AG09309 (cell line): ENCODE results near the gene CDH18.
A peak's percentile ranks its signal among the peaks of the same experiment; 100 is the strongest.

Experiments used
- DNase-seq: peaks from one replicate; pipeline ENCODE4 v3.0.0-alpha.2; 2010; ENCODE audit warnings: low read depth
- H3K4me3 ChIP-seq: 2 replicates; pipeline ENCODE4 v1.5.1; 2011; ENCODE audit warnings: mild to moderate bottlenecking, low read depth, low read length, moderate library complexity; ENCODE audit not compliant: control insufficient read depth
- TF ChIP-seq, protein P1 (sequence below): IDR thresholded peaks from 2 replicates; pipeline ENCODE4 v1.5.1; 2011; ENCODE audit warnings: mild to moderate bottlenecking, low read depth, low read length, inconsistent platforms; ENCODE audit not compliant: insufficient read depth, control insufficient read depth; ENCODE audit errors: missing control alignments

The CDH18 gene, protein sequence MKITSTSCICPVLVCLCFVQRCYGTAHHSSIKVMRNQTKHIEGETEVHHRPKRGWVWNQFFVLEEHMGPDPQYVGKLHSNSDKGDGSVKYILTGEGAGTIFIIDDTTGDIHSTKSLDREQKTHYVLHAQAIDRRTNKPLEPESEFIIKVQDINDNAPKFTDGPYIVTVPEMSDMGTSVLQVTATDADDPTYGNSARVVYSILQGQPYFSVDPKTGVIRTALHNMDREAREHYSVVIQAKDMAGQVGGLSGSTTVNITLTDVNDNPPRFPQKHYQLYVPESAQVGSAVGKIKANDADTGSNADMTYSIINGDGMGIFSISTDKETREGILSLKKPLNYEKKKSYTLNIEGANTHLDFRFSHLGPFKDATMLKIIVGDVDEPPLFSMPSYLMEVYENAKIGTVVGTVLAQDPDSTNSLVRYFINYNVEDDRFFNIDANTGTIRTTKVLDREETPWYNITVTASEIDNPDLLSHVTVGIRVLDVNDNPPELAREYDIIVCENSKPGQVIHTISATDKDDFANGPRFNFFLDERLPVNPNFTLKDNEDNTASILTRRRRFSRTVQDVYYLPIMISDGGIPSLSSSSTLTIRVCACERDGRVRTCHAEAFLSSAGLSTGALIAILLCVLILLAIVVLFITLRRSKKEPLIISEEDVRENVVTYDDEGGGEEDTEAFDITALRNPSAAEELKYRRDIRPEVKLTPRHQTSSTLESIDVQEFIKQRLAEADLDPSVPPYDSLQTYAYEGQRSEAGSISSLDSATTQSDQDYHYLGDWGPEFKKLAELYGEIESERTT

DNA sequence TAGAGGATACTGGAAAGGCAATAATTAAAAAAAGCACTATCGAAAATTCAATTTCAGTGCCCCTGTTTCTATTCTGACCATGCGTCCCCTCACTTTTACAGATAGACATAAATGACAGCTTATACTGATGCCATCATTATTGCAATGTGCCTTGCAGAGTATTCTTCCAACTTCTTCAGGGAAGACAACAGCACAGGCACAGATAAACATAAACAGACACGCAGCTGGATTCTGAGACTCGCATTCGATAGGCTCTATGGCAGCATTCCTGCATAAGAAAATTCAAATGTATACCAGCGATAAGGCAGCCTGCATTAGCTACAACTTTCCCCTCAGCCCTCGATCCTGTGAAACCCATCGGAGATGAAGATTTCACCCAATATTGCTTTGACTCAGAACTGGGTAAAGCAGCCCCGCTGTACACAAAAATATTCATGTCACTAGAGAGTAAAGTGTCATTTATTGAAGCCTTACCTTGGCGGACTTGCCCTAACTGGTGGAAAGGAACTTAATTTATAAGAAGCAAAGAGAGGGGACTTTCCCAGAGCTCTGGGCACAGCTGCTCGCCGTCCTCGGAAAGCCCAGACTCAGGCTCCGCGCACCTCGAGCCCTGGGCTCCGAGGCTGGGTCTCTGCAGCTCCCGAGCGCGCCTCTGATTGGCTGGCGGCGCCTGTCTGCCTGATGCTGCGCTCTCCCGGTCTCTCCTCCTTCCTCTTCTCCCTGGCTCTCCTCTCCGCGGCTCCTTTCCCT lies at the start of gene CDH18:
TSS of gene CDH18 (minus strand) at position 589 of the 750 bp plus-strand sequence. CDS start 149,214 bp downstream, outside the sequence.
- peak within 1 kb of the TSS; percentile 36 for H3K4me3 ChIP-seq
- no peak for DNase-seq

DNA sequence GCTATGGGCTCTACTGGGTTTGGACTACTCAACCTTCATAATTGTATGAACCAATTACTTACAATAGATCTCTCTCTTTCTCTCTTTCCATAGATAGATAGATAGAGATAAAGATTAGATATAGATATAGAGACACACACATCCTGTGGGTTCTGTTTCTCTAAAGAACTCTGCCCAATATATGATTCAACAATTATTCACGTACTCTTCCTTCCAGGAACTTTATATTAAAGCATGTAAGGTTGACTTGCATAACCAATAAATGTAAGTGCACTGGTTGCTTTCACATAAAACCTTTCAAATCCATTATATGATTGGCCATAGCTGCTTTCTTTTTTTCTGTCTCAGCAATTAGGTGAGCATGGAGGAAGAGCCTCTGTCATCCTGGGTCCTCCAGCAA lies 46.7 kb upstream of the CDH18 start:
- TF ChIP-seq, protein P1, sequence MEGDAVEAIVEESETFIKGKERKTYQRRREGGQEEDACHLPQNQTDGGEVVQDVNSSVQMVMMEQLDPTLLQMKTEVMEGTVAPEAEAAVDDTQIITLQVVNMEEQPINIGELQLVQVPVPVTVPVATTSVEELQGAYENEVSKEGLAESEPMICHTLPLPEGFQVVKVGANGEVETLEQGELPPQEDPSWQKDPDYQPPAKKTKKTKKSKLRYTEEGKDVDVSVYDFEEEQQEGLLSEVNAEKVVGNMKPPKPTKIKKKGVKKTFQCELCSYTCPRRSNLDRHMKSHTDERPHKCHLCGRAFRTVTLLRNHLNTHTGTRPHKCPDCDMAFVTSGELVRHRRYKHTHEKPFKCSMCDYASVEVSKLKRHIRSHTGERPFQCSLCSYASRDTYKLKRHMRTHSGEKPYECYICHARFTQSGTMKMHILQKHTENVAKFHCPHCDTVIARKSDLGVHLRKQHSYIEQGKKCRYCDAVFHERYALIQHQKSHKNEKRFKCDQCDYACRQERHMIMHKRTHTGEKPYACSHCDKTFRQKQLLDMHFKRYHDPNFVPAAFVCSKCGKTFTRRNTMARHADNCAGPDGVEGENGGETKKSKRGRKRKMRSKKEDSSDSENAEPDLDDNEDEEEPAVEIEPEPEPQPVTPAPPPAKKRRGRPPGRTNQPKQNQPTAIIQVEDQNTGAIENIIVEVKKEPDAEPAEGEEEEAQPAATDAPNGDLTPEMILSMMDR, result no peak
- H3K4me3 ChIP-seq, result no peak overlapping the region
- DNase-seq, result no peak

More for the DNA sequence above, at the start of gene CDH18:
- TF ChIP-seq, protein P1, result no peak

DNA sequence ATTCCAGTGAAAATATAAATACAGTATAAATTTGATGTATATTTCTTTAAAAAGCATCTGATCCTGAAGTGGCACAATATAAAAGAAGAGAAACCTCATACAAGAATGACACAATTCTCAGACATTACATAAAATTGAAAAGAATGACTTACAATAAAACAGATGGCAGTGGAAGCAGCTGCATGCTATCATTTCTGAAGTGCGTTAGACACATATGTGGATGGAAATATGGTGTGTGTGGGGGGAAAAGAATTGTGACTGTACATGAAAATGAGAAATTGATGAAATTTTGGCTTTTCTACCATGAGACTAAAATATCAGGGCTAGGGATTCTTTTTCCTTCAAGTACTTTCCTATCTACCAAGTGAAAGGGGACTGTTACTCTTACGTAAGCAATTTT lies 45.9 kb upstream of the CDH18 start:
- no peak overlapping the region for H3K4me3 ChIP-seq
- TF ChIP-seq, protein P1, result no peak
- DNase-seq, result no peak

DNA sequence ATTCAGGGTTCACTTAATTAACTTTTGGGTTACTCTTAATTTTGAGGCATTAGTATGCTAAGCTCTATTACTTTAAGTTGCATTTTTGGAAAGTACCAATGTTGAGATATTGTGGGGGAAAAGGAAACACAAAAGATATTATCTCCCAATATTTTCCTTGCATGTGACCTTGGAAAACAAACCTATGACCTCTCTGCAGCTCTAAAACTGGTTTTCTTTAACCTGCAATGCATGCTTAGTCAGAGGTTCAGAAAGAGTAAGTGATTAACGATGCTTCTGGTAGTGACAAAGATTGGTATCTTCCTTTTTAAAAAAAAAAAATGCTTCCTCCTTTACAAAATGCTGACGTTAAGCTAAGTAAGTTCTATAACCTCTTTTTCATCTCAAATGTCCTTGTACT lies 44.9 kb upstream of the CDH18 start:
- no peak for DNase-seq
- TF ChIP-seq, protein P1, result no peak
- no peak overlapping the region for H3K4me3 ChIP-seq

DNA sequence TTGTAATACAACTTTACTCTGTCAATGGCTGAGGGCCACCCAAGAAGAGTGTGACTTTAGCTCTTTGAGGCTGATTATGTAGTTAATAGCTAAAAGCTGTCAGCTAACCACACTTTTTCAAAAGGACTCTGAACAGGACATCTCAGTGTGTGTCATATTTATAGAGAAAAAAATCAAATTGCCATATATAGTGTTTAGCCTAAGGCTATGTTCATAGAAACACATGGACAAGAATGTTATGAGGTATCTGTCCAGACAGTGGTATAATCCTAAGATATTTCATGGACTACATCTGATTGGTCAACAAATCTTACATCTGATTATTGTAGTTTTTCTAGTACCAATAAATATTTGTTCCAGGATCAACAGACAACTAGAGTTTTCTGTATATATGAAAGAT lies 42.1 kb upstream of the CDH18 start:
- no peak overlapping the region for H3K4me3 ChIP-seq
- TF ChIP-seq, protein P1, result no peak
- DNase-seq, result no peak

DNA sequence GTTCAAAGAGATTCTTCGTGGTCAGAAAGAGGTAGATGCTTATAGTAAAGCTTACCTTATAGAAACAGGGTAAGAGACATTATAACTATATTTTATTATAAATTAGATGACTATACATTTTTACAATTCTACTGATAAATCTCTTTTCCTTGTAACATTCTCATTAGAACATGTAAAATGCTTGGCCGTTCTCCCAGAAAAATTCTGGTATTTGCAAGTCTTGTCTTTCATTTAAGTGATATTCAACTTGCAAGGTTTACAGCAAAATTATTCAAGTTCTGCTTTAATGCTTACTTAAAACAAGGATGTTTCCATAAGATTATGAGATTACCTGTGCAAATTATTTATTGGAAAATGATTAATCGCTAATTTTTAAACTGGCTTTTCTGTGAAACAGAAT lies 41.3 kb upstream of the CDH18 start:
- no peak for DNase-seq
- H3K4me3 ChIP-seq, result no peak overlapping the region
- TF ChIP-seq, protein P1, result no peak
